ENCODE measurements around the gene FKBP14.

Gene FKBP14

DNA sequence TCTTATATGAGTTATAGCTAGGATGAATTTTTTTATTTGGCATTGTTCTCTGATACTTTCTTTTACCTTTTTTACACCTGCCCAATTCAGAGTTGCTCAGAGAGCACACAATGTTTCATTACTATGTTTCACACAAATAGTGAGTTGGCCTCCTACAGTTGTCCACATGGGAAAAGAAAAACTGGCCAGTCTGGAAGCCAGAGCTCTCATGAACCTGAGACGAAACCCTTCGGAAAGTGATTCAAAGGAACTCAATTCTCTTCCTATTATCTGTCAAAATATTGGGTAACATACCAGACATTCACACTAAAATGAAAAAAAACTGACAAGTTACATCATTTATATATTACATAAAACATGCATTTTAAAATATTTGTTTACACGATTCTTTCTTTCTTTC, 52.2 kb downstream of the FKBP14 start:
- Histone ChIP-seq H3K9me3 (ENCODE audit: severe bottlenecking) (no peaks in the 10 kb centered on the region), H3K4me3 (ENCODE audit: severe bottlenecking) (no peak overlapping the region), H3K4me1 (ENCODE audit: insufficient read depth, poor library complexity, severe bottlenecking) (peaks cover 2% of the 10 kb centered on the region), H3K27ac (ENCODE audit: poor library complexity, severe bottlenecking) (no peak overlapping the region), H3K36me3 (ENCODE audit: low read depth) (peaks cover 13% of the 10 kb centered on the region), H3K27me3 (ENCODE audit: insufficient read depth, poor library complexity, severe bottlenecking) (no peaks in the 10 kb centered on the region)
- TF ChIP-seq, protein P1, sequence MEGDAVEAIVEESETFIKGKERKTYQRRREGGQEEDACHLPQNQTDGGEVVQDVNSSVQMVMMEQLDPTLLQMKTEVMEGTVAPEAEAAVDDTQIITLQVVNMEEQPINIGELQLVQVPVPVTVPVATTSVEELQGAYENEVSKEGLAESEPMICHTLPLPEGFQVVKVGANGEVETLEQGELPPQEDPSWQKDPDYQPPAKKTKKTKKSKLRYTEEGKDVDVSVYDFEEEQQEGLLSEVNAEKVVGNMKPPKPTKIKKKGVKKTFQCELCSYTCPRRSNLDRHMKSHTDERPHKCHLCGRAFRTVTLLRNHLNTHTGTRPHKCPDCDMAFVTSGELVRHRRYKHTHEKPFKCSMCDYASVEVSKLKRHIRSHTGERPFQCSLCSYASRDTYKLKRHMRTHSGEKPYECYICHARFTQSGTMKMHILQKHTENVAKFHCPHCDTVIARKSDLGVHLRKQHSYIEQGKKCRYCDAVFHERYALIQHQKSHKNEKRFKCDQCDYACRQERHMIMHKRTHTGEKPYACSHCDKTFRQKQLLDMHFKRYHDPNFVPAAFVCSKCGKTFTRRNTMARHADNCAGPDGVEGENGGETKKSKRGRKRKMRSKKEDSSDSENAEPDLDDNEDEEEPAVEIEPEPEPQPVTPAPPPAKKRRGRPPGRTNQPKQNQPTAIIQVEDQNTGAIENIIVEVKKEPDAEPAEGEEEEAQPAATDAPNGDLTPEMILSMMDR (IDR thresholded peaks at IDR 0.05; ENCODE audit: poor library complexity, severe bottlenecking): no peak
- no peak for ATAC-seq (ENCODE audit: low read depth)
- DNase-seq (ENCODE audit: low spot score): no peak

DNA sequence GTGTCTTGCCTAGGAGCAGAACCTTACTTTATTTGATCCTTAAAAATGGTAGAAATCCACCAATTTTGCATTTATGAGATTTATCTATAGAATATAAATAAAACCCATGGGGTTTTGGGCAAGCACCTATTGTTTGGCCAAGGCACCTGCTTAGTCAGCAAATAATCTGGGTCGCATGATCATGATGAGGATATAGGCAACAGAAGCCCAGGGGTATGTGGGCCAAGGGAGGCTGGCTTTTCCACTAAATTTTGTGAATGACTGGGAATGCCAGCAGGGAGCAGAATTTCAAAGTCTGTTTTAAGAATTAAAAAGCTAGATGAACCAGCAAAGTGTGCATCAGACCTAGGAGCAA, 54.2 kb downstream of the FKBP14 start:
- no peaks in the 10 kb centered on the region for H3K9me3 ChIP-seq (ENCODE audit: severe bottlenecking)
- ATAC-seq (ENCODE audit: low read depth) (no peak), DNase-seq (ENCODE audit: low spot score) (no peak)
- TF ChIP-seq, protein P1 (IDR thresholded peaks at IDR 0.05; ENCODE audit: poor library complexity, severe bottlenecking): no peak
- no peak overlapping the region for H3K27ac ChIP-seq (ENCODE audit: poor library complexity, severe bottlenecking)
- H3K4me3 ChIP-seq (ENCODE audit: severe bottlenecking): no peak overlapping the region
- H3K4me1 ChIP-seq (ENCODE audit: insufficient read depth, poor library complexity, severe bottlenecking): peaks cover 2% of the 10 kb centered on the region
- H3K27me3 ChIP-seq (ENCODE audit: insufficient read depth, poor library complexity, severe bottlenecking): no peaks in the 10 kb centered on the region
- peaks cover 27% of the 10 kb centered on the region for H3K36me3 ChIP-seq (ENCODE audit: low read depth)

DNA sequence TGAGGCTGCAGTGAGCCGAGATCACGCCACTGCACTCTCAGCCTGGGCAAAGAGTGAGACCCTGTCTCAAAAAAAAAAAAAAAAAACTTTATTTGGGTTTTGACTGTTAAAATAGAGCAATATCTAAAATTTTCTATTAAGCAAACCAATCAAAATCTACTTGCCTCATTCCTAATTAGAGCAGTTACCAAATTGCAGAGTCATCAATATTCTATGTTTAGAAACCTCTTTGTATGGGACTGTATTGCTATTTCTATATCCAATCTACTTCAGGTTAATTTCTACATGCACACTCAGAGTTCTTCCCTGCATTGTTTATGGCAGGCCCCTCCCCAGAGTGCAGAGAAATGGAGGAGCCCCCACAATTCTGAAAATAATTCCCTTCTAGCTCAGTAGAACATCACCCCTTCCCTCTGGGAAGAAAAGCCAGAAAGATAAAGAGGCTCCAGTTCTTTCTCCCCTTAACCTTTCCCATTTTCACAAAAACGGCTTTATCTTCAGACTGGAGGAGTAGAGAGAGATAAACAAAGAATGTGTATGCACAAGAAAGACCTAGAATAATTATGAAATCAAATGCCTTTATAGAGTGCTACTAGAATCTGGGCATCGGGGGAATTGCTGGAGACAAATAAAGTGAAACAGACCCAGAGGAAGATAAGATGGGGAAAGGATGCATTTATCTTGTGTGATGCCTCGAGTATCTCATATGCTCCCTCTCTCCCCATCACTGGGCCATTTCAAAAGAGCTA, 54.8 kb downstream of the FKBP14 start:
- Histone ChIP-seq H3K27me3 (ENCODE audit: insufficient read depth, poor library complexity, severe bottlenecking) (no peaks in the 10 kb centered on the region), H3K36me3 (ENCODE audit: low read depth) (peaks cover 31% of the 10 kb centered on the region), H3K27ac (ENCODE audit: poor library complexity, severe bottlenecking) (no peak overlapping the region), H3K4me3 (ENCODE audit: severe bottlenecking) (no peak overlapping the region), H3K9me3 (ENCODE audit: severe bottlenecking) (no peaks in the 10 kb centered on the region), H3K4me1 (ENCODE audit: insufficient read depth, poor library complexity, severe bottlenecking) (peaks cover 2% of the 10 kb centered on the region)
- DNase-seq (ENCODE audit: low spot score) (no peak), ATAC-seq (ENCODE audit: low read depth) (no peak)
- TF ChIP-seq, protein P1 (IDR thresholded peaks at IDR 0.05; ENCODE audit: poor library complexity, severe bottlenecking): no peak

DNA sequence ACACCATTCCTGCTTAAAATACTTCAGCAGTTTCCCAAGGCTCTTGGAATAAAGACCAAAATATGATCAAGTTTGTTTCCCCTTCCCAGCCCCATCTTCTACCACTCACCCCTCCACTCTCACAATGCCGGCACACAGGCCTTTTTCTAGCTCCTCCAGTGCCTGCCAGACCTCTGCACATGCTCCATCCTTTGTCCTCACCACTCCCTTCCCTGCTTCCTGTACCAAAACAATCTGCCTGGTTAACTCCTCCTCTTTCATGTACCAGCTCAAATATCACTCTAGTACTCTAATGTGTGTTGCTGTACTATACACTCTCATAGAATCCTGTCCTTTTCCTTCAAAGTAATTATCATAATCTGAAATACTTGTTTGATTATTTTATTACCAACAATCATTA, 56.3 kb downstream of the FKBP14 start:
- H3K4me1 ChIP-seq (ENCODE audit: insufficient read depth, poor library complexity, severe bottlenecking): peaks cover 2% of the 10 kb centered on the region
- H3K36me3 ChIP-seq (ENCODE audit: low read depth): peaks cover 43% of the 10 kb centered on the region
- H3K27me3 ChIP-seq (ENCODE audit: insufficient read depth, poor library complexity, severe bottlenecking): no peaks in the 10 kb centered on the region
- TF ChIP-seq, protein P1 (IDR thresholded peaks at IDR 0.05; ENCODE audit: poor library complexity, severe bottlenecking): no peak
- H3K4me3 ChIP-seq (ENCODE audit: severe bottlenecking): no peak overlapping the region
- no peak; the same call in 2 of the 3 replicates for ATAC-seq (ENCODE audit: low read depth)
- H3K27ac ChIP-seq (ENCODE audit: poor library complexity, severe bottlenecking): no peak overlapping the region
- DNase-seq (ENCODE audit: low spot score): no peak
- no peaks in the 10 kb centered on the region for H3K9me3 ChIP-seq (ENCODE audit: severe bottlenecking)

DNA sequence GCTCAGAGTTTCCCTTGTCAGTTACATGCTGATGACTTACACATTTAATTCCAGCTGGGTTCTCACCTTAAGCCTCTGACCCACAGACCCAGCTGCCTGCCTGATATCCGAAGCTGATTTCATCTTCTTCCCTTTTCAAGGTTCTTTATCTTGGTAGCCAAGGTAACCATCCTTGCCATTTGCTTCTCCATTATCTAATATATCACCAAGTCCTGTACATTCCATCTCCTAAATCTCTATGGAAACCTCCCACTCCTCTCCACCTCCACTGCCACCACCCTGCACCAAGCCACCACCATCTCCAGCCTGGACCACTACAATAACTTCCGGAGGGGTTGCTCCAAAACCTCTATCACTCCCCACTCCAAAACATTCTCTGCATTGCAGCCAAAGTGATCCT, 56.8 kb downstream of the FKBP14 start:
- DNase-seq (ENCODE audit: low spot score) (no peak), ATAC-seq (ENCODE audit: low read depth) (no peak)
- H3K27me3 ChIP-seq (ENCODE audit: insufficient read depth, poor library complexity, severe bottlenecking): no peaks in the 10 kb centered on the region
- peaks cover 2% of the 10 kb centered on the region for H3K9me3 ChIP-seq (ENCODE audit: severe bottlenecking)
- H3K27ac ChIP-seq (ENCODE audit: poor library complexity, severe bottlenecking): no peak overlapping the region
- TF ChIP-seq, protein P1 (IDR thresholded peaks at IDR 0.05; ENCODE audit: poor library complexity, severe bottlenecking): no peak
- no peak overlapping the region for H3K4me3 ChIP-seq (ENCODE audit: severe bottlenecking)
- H3K36me3 ChIP-seq (ENCODE audit: low read depth): peaks cover 43% of the 10 kb centered on the region
- H3K4me1 ChIP-seq (ENCODE audit: insufficient read depth, poor library complexity, severe bottlenecking): peaks cover 2% of the 10 kb centered on the region
